Gastrocnemius medialis (tissue), 4 donors: ENCODE measurements around the gene NDRG4. TPM values are rescaled to one million over a fixed set of nuclear protein-coding genes. Genes with fewer than 3 reads are reported as not detected.

ENCODE experiments used
- ATAC-seq, 2 donors: fragments of 150-250 bp; one replicate each; pipeline ENCODE4 v1.9.1; 2016
- DNase-seq, 2 donors: peaks; one replicate each; pipeline ENCODE4 v3.0.0-alpha.2; 2019
- H3K27ac ChIP-seq, 4 donors: fragments of 200-600 bp; sonication (generic); 1 replicate in 1 of 4; 2 replicates in 3 of 4; pipeline ENCODE4 v1.5.1; 2016 to 2018; ENCODE audit warnings: mild to moderate bottlenecking in 2 of 4, moderate library complexity in 1 of 4
- H3K27me3 ChIP-seq, 3 donors: fragments of 200-600 bp; sonication (generic) in 2 of 3; 1 replicate in 1 of 3; 2 replicates in 2 of 3; pipeline versions ENCODE4 v1.5.1 to v1.6.0; 2016 to 2019; ENCODE audit warnings: mild to moderate bottlenecking in 1 of 3, moderate library complexity in 1 of 3
- H3K36me3 ChIP-seq, 2 donors: fragments of 200-600 bp; sonication (generic) in 1 of 2; one replicate each; pipeline ENCODE4 v1.5.1; 2017 to 2018
- H3K4me1 ChIP-seq, 2 donors: fragments of 200-600 bp; sonication (generic) in 1 of 2; one replicate each; pipeline ENCODE4 v1.5.1; 2016 to 2017; ENCODE audit warnings: mild to moderate bottlenecking in 2 of 2
- H3K4me3 ChIP-seq, 4 donors: fragments of 200-600 bp; sonication (generic) in 3 of 4; 1 replicate in 1 of 4; 2 replicates in 3 of 4; pipeline ENCODE4 v1.5.1; 2016 to 2019; ENCODE audit warnings: mild to moderate bottlenecking in 2 of 4
- H3K9me3 ChIP-seq, 3 donors: fragments of 200-600 bp; sonication (generic) in 2 of 3; 1 replicate in 1 of 3; 2 replicates in 2 of 3; pipeline ENCODE4 v1.5.1; 2016 to 2019
- CTCF ChIP-seq, 5 experiments: fragments of 450-650 bp in 3 of 5; fragments of 200-600 bp in 2 of 5; sonication (generic) in 2 of 5; IDR thresholded peaks in 4 of 5; conservative IDR thresholded peaks in 1 of 5; 1 replicate in 4 of 5; 2 replicates in 1 of 5; pipeline ENCODE4 v1.5.1; 2016 to 2019; ENCODE audit warnings: antibody characterized with exemption in 5 of 5, mild to moderate bottlenecking in 3 of 5, moderate library complexity in 3 of 5
- POLR2A ChIP-seq, 2 donors: fragments of 450-650 bp; IDR thresholded peaks; one replicate each; pipeline ENCODE4 v1.6.1; 2017; ENCODE audit warnings: antibody characterized with exemption in 2 of 2, mild to moderate bottlenecking in 2 of 2, moderate library complexity in 2 of 2
- in situ Hi-C, 4 donors: fragments of 200-750 bp; cut with MboI; loops; one replicate each; pipeline versions ENCODE4 v1.15.0 to v1.8.0; 2017; ENCODE audit warnings: low sequenced_read_pairs in 4 of 4
- intact Hi-C: fragments of 100-400 bp; cut with DNase I; formaldehyde crosslinking; loops from one replicate; pipeline ENCODE4 v1.15.1; 2023; ENCODE audit warnings: low total_unique reads
- total RNA-seq, 4 donors: library from RNA; depleted of rRNA; stranded (reverse); fragments of >200 nt; gene quantifications; one replicate each; pipeline versions ENCODE4 v1.1.0 to v1.2.3, GENCODE V29; 2016

The NDRG4 gene
- total RNA-seq, 4 donors from 2014 or later, result 2.0 to 13.3 (median 6.5) TPM

- Histone ChIP-seq H3K4me1 (peaks cover 11 to 14% of the 10 kb centered on the region in 2 donors), H3K27me3 (no peaks in the 10 kb centered on the region), H3K4me3 (no peak overlapping the region), H3K36me3 (peaks cover 0 to 66% of the 10 kb centered on the region in 2 donors), H3K27ac (no peak overlapping the region), H3K9me3 (no peaks in the 10 kb centered on the region)
- in situ Hi-C loops, result loop anchor here in 3 of 4 donors (10.0 to 25.0 kb wide), 3 partner anchors 106 to 218 kb away; partner anchors contain the start of genes CNOT1 (in 1 of the 3) and GOT2 (in 1 of the 3)
- TF ChIP-seq CTCF (IDR thresholded peaks at IDR 0.05 in 4 of 5, conservative IDR thresholded peaks at IDR 0.05 in 1 of 5) (no peak), POLR2A (IDR thresholded peaks at IDR 0.05) (no peak)
- no peak for ATAC-seq
- intact Hi-C loops, result no loop called here
- no peak for DNase-seq
Observed at GRCh38 chr16:58518980-58519368, 19.0 kb downstream of the NDRG4 start.

DNA sequence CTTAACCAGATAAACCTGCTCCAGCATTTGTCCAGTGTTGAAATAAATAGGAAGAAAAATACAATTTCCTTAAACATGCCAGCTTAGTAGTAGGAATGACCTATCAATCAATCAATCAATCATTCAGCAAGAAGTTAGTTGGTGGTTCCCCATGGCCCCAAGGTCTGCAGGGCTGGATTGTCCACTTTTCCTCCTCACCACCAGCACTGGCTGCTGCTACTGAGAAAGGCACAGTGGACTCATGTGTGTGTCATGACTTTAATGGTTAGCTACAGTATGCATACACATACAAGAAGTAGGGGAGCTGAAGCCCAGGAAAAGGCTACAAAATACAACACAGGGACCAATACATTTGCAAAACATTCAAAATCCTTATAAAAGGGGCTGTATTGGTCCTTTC lies 19.8 kb downstream of the NDRG4 start:
- no peaks in the 10 kb centered on the region for H3K9me3 ChIP-seq
- H3K27me3 ChIP-seq, result no peaks in the 10 kb centered on the region
- DNase-seq (no peak), ATAC-seq (no peak)
- no peak overlapping the region for H3K4me3 ChIP-seq
- in situ Hi-C loops (loop anchor here in 3 of 4 donors (10.0 to 25.0 kb wide), 4 partner anchors 55 to 218 kb away; partner anchors contain the start of genes CNOT1 (in 1 of the 3) and GOT2 (in 1 of the 3)), intact Hi-C loops (no loop called here)
- H3K4me1 ChIP-seq, result peaks cover 7 to 10% of the 10 kb centered on the region in 2 donors
- peaks cover 0 to 73% of the 10 kb centered on the region in 2 donors for H3K36me3 ChIP-seq
- no peak for TF ChIP-seq CTCF (IDR thresholded peaks at IDR 0.05 in 4 of 5, conservative IDR thresholded peaks at IDR 0.05 in 1 of 5)
- TF ChIP-seq POLR2A (IDR thresholded peaks at IDR 0.05), result no peak
- no peak overlapping the region for H3K27ac ChIP-seq

DNA sequence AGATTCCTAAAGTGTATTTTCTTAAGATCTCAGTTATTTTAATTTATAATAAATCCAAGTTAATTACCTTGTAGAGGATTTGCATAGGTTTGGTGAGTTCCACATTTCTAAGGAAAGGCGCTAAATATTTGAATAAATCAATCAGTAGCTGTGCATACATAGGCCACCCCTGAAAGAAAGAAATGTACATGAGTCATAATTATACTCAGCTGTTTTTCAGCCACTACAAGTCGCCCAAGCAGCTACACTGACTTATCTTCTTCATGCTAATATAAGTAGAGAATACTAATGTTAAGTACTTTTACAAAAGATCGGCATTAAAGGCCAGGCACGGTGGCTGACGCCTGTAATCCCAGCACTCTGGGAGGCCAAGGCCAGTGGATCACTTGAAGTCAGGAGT lies 30.2 kb downstream of the NDRG4 start:
- Histone ChIP-seq H3K27me3 (no peaks in the 10 kb centered on the region), H3K9me3 (no peaks in the 10 kb centered on the region), H3K36me3 (peaks cover 1 to 92% of the 10 kb centered on the region in 2 donors), H3K4me3 (no peak overlapping the region), H3K4me1 (no peaks in the 10 kb centered on the region), H3K27ac (no peak overlapping the region)
- DNase-seq (no peak), ATAC-seq (no peak)
- in situ Hi-C loops (no loop called here), intact Hi-C loops (no loop called here)
- TF ChIP-seq POLR2A (IDR thresholded peaks at IDR 0.05), result no peak

DNA sequence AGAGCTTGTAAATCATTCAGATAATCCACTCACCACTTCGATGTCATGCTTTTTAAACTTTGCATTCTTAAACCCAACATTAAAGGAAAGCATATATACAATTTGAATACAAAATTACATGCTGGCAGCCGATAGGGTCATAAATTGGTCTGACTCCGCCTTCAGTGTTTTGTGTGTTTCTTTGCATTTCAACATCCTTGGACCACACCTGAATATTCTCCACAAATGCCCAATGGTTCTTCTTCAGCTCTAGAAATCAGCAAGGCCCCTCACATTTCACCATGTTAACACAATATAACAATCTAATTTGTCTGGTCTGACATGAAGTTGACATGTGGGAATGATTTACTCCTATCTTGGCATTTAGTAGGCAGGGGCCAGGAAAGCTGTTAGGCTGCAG lies 32.5 kb downstream of the NDRG4 start:
- H3K4me1 ChIP-seq, result no peaks in the 10 kb centered on the region

More for the DNA sequence above, 32.5 kb downstream of the NDRG4 start:
- peaks cover 7 to 95% of the 10 kb centered on the region in 2 donors for H3K36me3 ChIP-seq
- intact Hi-C loops (loop anchor here (2.0 kb wide), 1 partner anchor 16 kb away; no protein-coding TSS in a partner anchor), in situ Hi-C loops (no loop called here)
- peak overlapping the region in 2 of 4 donors; percentile 69 to 74 for H3K27ac ChIP-seq
- no peak overlapping the region for H3K4me3 ChIP-seq
- no peaks in the 10 kb centered on the region for H3K27me3 ChIP-seq
- TF ChIP-seq POLR2A (IDR thresholded peaks at IDR 0.05) (no peak), CTCF (IDR thresholded peaks at IDR 0.05 in 4 of 5, conservative IDR thresholded peaks at IDR 0.05 in 1 of 5) (no peak)
- DNase-seq, result no peak
- H3K9me3 ChIP-seq, result no peaks in the 10 kb centered on the region
- ATAC-seq, result no peak
